ENCODE measurements around the gene SLC9B2. TPM values are rescaled to one million over a fixed set of nuclear protein-coding genes. Genes with fewer than 3 reads are reported as not detected.
A peak's percentile ranks its signal among the peaks of the same experiment; 100 is the strongest.

Gene SLC9B2
- total RNA-seq, 1 donor from 2014 or later, result 5.8 TPM

GRCh38 chr4:103032574-103032973 lies 44.0 kb downstream of the SLC9B2 start:
- Mint-ChIP-seq H3K36me3 (ENCODE audit: low read depth, unreplicated experiment) (no peaks in the 10 kb centered on the region), H3K27me3 (ENCODE audit: unreplicated experiment) (no peaks in the 10 kb centered on the region), H3K27ac (ENCODE audit: unreplicated experiment) (no peak overlapping the region), H3K4me1 (ENCODE audit: unreplicated experiment) (no peaks in the 10 kb centered on the region), H3K4me3 (ENCODE audit: unreplicated experiment) (no peak overlapping the region), H3K9me3 (ENCODE audit: unreplicated experiment) (no peaks in the 10 kb centered on the region)
- TF ChIP-seq CTCF (IDR thresholded peaks at IDR 0.05; ENCODE audit: unreplicated experiment), result peak; percentile 52
- DNase-seq (ENCODE audit: low spot score), result peak; percentile 29

- DNase-seq (ENCODE audit: low spot score), result no peak
- Mint-ChIP-seq H3K4me1 (ENCODE audit: unreplicated experiment) (no peaks in the 10 kb centered on the region), H3K36me3 (ENCODE audit: low read depth, unreplicated experiment) (no peaks in the 10 kb centered on the region)
Observed at GRCh38 chr4:103030791-103031190, 45.8 kb downstream of the SLC9B2 start.

GRCh38 chr4:103029300-103029699 lies 47.3 kb downstream of the SLC9B2 start:
- no peak for DNase-seq (ENCODE audit: low spot score)
- Mint-ChIP-seq H3K27ac (ENCODE audit: unreplicated experiment) (no peak overlapping the region), H3K4me3 (ENCODE audit: unreplicated experiment) (no peak overlapping the region), H3K4me1 (ENCODE audit: unreplicated experiment) (no peaks in the 10 kb centered on the region), H3K9me3 (ENCODE audit: unreplicated experiment) (no peaks in the 10 kb centered on the region), H3K36me3 (ENCODE audit: low read depth, unreplicated experiment) (no peaks in the 10 kb centered on the region), H3K27me3 (ENCODE audit: unreplicated experiment) (no peaks in the 10 kb centered on the region)
- no peak for TF ChIP-seq CTCF (IDR thresholded peaks at IDR 0.05; ENCODE audit: unreplicated experiment)

More at GRCh38 chr4:103030791-103031190, 45.8 kb downstream of the SLC9B2 start:
- TF ChIP-seq CTCF (IDR thresholded peaks at IDR 0.05; ENCODE audit: unreplicated experiment), result no peak
- Mint-ChIP-seq H3K27me3 (ENCODE audit: unreplicated experiment) (no peaks in the 10 kb centered on the region), H3K27ac (ENCODE audit: unreplicated experiment) (no peak overlapping the region), H3K9me3 (ENCODE audit: unreplicated experiment) (no peaks in the 10 kb centered on the region), H3K4me3 (ENCODE audit: unreplicated experiment) (no peak overlapping the region)

- Mint-ChIP-seq H3K4me1 (ENCODE audit: unreplicated experiment) (no peaks in the 10 kb centered on the region), H3K27ac (ENCODE audit: unreplicated experiment) (no peak overlapping the region), H3K4me3 (ENCODE audit: unreplicated experiment) (no peak overlapping the region), H3K36me3 (ENCODE audit: low read depth, unreplicated experiment) (no peaks in the 10 kb centered on the region), H3K9me3 (ENCODE audit: unreplicated experiment) (no peaks in the 10 kb centered on the region), H3K27me3 (ENCODE audit: unreplicated experiment) (peaks cover 2% of the 10 kb centered on the region)
- DNase-seq (ENCODE audit: low spot score), result no peak
- TF ChIP-seq CTCF (IDR thresholded peaks at IDR 0.05; ENCODE audit: unreplicated experiment), result no peak
Observed at GRCh38 chr4:103026868-103027267, 49.7 kb downstream of the SLC9B2 start.

GRCh38 chr4:103024996-103025395 lies 51.6 kb downstream of the SLC9B2 start:
- H3K4me3 Mint-ChIP-seq (ENCODE audit: unreplicated experiment), result no peak overlapping the region
- no peaks in the 10 kb centered on the region for H3K9me3 Mint-ChIP-seq (ENCODE audit: unreplicated experiment)
- no peaks in the 10 kb centered on the region for H3K36me3 Mint-ChIP-seq (ENCODE audit: low read depth, unreplicated experiment)
- no peak for TF ChIP-seq CTCF (IDR thresholded peaks at IDR 0.05; ENCODE audit: unreplicated experiment)
- DNase-seq (ENCODE audit: low spot score), result no peak
- H3K27ac Mint-ChIP-seq (ENCODE audit: unreplicated experiment), result no peak overlapping the region
- peaks cover 2% of the 10 kb centered on the region for H3K27me3 Mint-ChIP-seq (ENCODE audit: unreplicated experiment)
- H3K4me1 Mint-ChIP-seq (ENCODE audit: unreplicated experiment), result peaks cover 8% of the 10 kb centered on the region
